Esophagus muscularis mucosa (tissue), 4 donors: Measurements from ENCODE around the gene HDHD2. TPM values are rescaled to one million over a fixed set of nuclear protein-coding genes. Genes with fewer than 3 reads are reported as not detected.

ENCODE experiments used
- DNase-seq: peaks from one replicate; pipeline ENCODE4 v3.0.0-alpha.2; 2017; ENCODE audit errors: extremely low spot score
- H3K27ac ChIP-seq, 4 donors: fragments of 200-600 bp; sonication (generic); replicated peaks in 1 of 4; 1 replicate in 3 of 4; 2 replicates in 1 of 4; pipeline ENCODE4 v1.5.1; 2016 to 2019; ENCODE audit warnings: mild to moderate bottlenecking in 1 of 4
- H3K27me3 ChIP-seq, 4 donors: fragments of 200-600 bp; sonication (generic); one replicate each; pipeline versions ENCODE4 v1.5.1 to v1.6.0; 2016 to 2019
- H3K36me3 ChIP-seq, 4 donors: fragments of 200-600 bp; sonication (generic); one replicate each; pipeline ENCODE4 v1.5.1; 2016 to 2019
- H3K4me1 ChIP-seq, 4 donors: fragments of 200-600 bp; sonication (generic); one replicate each; pipeline ENCODE4 v1.5.1; 2016 to 2019
- H3K4me3 ChIP-seq, 4 donors: fragments of 200-600 bp; sonication (generic); 1 replicate in 2 of 4; 2 replicates in 2 of 4; pipeline ENCODE4 v1.5.1; 2016 to 2019; ENCODE audit warnings: mild to moderate bottlenecking in 4 of 4, moderate library complexity in 1 of 4
- H3K9me3 ChIP-seq, 4 donors: fragments of 200-600 bp; sonication (generic); 1 replicate in 3 of 4; 2 replicates in 1 of 4; pipeline ENCODE4 v1.5.1; 2016 to 2019
- CTCF ChIP-seq, 3 experiments: fragments of 200-600 bp in 2 of 3; fragments of 450-650 bp in 1 of 3; sonication (generic) in 2 of 3; IDR thresholded peaks; one replicate each; pipeline ENCODE4 v1.5.1; 2017 to 2019; ENCODE audit warnings: antibody characterized with exemption in 3 of 3, mild to moderate bottlenecking in 2 of 3, moderate library complexity in 1 of 3
- EP300 ChIP-seq: sonication (generic); formaldehyde crosslinking; IDR thresholded peaks from one replicate; pipeline ENCODE4 v1.6.1; 2017; ENCODE audit warnings: antibody characterized with exemption
- POLR2A ChIP-seq: fragments of 450-650 bp; IDR thresholded peaks from one replicate; pipeline ENCODE4 v1.6.1; 2017; ENCODE audit warnings: antibody characterized with exemption, moderate library complexity, mild to moderate bottlenecking, low read depth
- POLR2AphosphoS5 ChIP-seq, 2 donors: sonication (generic); formaldehyde crosslinking; IDR thresholded peaks; one replicate each; pipeline ENCODE4 v1.6.1; 2017; ENCODE audit warnings: antibody characterized with exemption in 2 of 2
- WGBS: methylation state at CpG from one replicate; pipeline ENCODE4 v1.1.5; 2018; 5-methylcytosine and 5-hydroxymethylcytosine counted together
- intact Hi-C: fragments of 100-400 bp; cut with DNase I; formaldehyde crosslinking; loops from one replicate; pipeline ENCODE4 v1.15.1; 2023
- total RNA-seq, 4 donors: library from RNA; depleted of rRNA; stranded (reverse); fragments of >200 nt; gene quantifications; one replicate each; pipeline versions ENCODE4 v1.1.0 to v1.2.1, GENCODE V29; 2016

HDHD2 gene
- total RNA-seq, 4 donors from 2014 or later: 13.8 to 21.7 (median 19.0) TPM

- Histone ChIP-seq H3K4me3 (no peak overlapping the region), H3K27me3 (no peaks in the 10 kb centered on the region), H3K27ac (no peak overlapping the region), H3K36me3 (peaks cover 0 to 3% (median 0%) of the 10 kb centered on the region in 4 donors), H3K4me1 (no peaks in the 10 kb centered on the region), H3K9me3 (no peaks in the 10 kb centered on the region)
- TF ChIP-seq EP300 (no peak), POLR2AphosphoS5 (IDR thresholded peaks at IDR 0.05) (no peak), POLR2A (no peak), CTCF (IDR thresholded peaks at IDR 0.05) (no peak)
- 87% methylated on average over 2 of the region's 2 CpGs for WGBS
- intact Hi-C loops: no loop called here
- DNase-seq: no peak
Measured at GRCh38 chr18:47081578-47081977, 68.7 kb downstream of the HDHD2 start.

- intact Hi-C loops: no loop called here
- no peaks in the 10 kb centered on the region for H3K4me1 ChIP-seq
- no peak overlapping the region for H3K27ac ChIP-seq
- peaks cover 0 to 3% (median 0%) of the 10 kb centered on the region in 4 donors for H3K36me3 ChIP-seq
- no peak overlapping the region for H3K4me3 ChIP-seq
- no peaks in the 10 kb centered on the region for H3K9me3 ChIP-seq
- DNase-seq: no peak
- 93% methylated on average over 2 of the region's 2 CpGs for WGBS
- TF ChIP-seq CTCF (IDR thresholded peaks at IDR 0.05) (no peak), EP300 (no peak), POLR2A (no peak), POLR2AphosphoS5 (IDR thresholded peaks at IDR 0.05) (no peak)
- H3K27me3 ChIP-seq: no peaks in the 10 kb centered on the region
Measured at GRCh38 chr18:47080872-47081271, 69.4 kb downstream of the HDHD2 start.

DNA sequence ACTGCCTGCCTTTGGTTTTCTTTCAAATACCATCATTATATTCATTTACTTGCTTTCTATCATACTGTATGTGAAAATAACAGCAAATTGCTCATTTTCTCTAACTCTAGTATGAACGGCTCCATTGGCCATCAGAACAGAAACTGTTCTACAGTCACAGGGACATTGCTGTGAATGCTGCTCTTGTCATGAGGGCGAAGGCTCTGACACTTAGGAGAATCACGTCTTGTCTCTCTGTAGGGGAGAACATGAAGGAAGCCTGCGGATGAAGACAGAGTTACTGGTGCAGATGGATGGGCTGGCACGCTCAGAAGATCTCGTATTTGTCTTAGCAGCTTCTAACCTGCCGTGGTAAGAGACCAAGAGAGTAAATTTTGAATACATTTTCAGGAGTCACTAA, 73.2 kb downstream of the HDHD2 start:
- H3K27me3 ChIP-seq: no peaks in the 10 kb centered on the region
- intact Hi-C loops: no loop called here
- no peak for DNase-seq
- H3K4me3 ChIP-seq: no peak overlapping the region
- WGBS: 84% methylated on average over 7 of the region's 7 CpGs
- no peak for TF ChIP-seq EP300
- no peak for TF ChIP-seq POLR2AphosphoS5 (IDR thresholded peaks at IDR 0.05)
- no peak for TF ChIP-seq POLR2A
- H3K4me1 ChIP-seq: no peaks in the 10 kb centered on the region
- H3K27ac ChIP-seq: no peak overlapping the region
- H3K36me3 ChIP-seq: peaks cover 0 to 3% (median 0%) of the 10 kb centered on the region in 4 donors
- no peaks in the 10 kb centered on the region for H3K9me3 ChIP-seq

DNA sequence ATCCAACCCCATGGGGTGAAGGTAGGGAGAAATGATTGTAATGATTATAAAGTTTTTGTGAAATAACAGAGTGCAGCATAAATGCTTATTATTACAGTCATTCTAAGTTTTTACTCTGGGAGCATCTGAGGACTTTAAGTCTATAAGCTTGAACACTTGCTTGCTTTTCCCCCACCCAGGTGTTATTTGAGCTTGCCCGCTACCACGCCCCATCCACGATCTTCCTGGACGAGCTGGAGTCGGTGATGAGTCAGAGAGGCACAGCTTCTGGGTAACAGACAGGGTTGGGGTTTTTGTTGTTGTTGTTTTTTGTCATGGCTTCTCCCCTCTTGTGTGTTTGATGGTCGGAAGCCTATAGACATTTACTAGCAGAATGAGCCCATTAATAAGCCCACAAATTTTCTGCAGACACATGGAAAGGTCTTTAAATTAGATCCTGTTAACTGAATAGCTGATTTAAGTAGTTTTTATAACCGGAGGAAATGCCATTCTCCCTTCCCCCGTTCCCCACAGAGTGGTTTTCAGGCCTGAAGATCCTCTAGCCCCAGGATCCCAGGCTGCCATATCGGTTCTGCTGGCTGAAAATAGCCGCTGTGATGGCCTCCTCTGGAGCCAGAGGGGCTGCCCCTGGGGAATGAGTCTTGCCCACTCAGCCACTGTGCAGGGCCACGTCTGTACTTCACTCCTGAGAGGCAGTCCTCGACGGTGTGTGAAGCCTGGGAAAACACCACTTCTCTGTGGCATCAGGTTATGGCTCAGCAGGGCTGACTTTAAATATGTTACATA, 75.0 kb downstream of the HDHD2 start:
- Histone ChIP-seq H3K27ac (no peak overlapping the region), H3K4me1 (no peaks in the 10 kb centered on the region), H3K9me3 (no peaks in the 10 kb centered on the region), H3K36me3 (peaks cover 0 to 3% (median 0%) of the 10 kb centered on the region in 4 donors), H3K4me3 (no peak overlapping the region), H3K27me3 (no peaks in the 10 kb centered on the region)
- no peak for TF ChIP-seq EP300
- no peak for TF ChIP-seq POLR2A
- TF ChIP-seq POLR2AphosphoS5 (IDR thresholded peaks at IDR 0.05): no peak
- TF ChIP-seq CTCF (IDR thresholded peaks at IDR 0.05): no peak
- intact Hi-C loops: no loop called here
- 83% methylated on average over 13 of the region's 13 CpGs for WGBS
- DNase-seq: no peak

DNA sequence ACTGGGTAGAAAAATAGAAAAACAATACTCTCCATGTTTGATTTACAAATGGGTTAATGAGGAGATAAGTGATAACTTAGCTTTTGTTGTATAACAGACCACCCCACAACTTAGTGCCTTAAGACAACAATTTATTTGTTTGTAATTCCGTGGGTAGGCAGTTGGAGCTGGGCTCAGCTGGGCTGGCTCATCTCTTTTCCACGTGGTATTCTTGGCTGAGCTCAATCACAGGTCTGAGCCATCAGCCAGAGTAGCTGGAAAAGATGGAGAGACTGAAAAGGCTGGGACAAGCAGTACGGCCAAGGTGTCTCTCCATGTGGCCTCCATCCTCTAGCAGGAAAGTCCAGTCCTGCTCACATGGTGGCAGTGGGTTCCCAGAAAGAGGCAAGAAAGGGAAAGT, 82.7 kb downstream of the HDHD2 start:
- no peak overlapping the region for H3K4me3 ChIP-seq
- no peaks in the 10 kb centered on the region for H3K27me3 ChIP-seq
- H3K9me3 ChIP-seq: peaks cover 0 to 6% (median 0%) of the 10 kb centered on the region in 4 donors
- no peak for DNase-seq
- TF ChIP-seq POLR2A (no peak), EP300 (no peak), CTCF (IDR thresholded peaks at IDR 0.05) (no peak), POLR2AphosphoS5 (IDR thresholded peaks at IDR 0.05) (no peak)
- intact Hi-C loops: no loop called here
- H3K27ac ChIP-seq: no peak overlapping the region
- H3K36me3 ChIP-seq: peaks cover 0 to 8% (median 0%) of the 10 kb centered on the region in 4 donors
- whole genome bisulfite sequencing: 59% methylated on average over 3 of the region's 3 CpGs
- H3K4me1 ChIP-seq: no peaks in the 10 kb centered on the region
